Ramos (cell line): ENCODE results near the gene USP37.

ENCODE experiments used
- in situ Hi-C: fragments of 300-500 bp; cut with MboI; formaldehyde crosslinking; loops from one replicate; pipeline ENCODE4 v1.14.3; 2022; ENCODE audit warnings: low sequenced_read_pairs; ENCODE audit not compliant: unreplicated experiment

Gene USP37

DNA sequence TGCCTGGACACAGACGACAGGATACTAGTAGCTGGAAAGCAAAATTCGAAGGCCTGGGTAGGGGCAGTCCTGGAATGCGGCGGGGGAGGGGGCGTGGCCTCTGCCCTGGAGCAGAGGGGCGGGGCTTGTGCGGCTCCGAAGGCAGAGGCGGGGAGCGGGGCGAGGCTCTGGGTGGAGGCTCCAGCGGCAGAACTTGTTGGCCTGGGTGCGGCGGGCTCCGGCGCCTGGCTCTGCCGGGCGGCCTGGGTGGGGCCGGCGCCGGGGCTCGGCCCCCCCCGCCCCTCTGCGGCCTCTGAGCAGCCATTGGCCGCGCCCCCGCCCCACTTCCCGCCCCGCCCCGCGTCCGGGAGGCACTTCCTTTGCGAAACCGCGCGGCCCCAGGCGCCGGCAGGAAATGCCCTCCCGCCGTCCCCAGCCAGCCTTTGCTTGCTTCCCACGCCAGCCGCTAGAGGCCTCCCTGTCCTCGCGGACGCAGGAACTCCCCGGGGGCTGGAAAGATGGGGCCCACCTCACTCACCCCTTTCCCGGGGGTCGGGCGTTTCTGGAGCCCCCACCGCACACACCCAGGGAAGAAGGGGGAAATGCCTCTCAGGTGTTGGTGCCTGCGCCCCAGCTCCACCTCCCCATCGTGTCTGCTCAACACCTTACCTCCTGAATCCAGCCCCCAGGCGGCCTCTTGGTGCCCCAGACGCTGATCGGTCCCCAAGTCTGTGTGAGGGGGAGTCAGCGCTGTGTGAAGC lies 161.8 kb downstream of the USP37 start:
- in situ Hi-C loops: loop anchor here (10.0 kb wide), 1 partner anchor 248 kb away; the partner anchor contains the start of genes BCS1L and ZNF142

DNA sequence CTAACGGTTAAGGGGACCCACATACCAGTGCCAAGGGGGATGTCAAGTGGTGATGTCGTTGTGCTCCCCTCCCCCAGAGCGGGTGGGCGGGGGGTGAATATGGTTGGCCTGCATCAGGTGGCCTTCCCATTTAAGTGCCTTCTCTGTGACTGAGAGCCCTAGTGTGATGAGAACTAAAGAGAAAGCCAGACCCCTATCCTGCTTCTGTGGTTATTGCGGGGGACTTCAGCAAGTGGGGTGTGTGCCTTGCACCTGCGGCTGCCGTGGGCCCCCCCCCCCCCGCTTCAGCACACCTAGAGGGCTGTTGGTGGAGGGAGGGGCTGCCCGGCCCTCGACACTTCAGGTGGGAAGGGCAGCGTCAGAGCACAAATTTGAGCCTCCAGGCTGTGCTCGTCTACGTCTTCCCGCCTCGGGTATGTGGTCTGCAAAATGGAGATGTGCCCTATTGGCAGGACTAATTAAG lies 162.4 kb downstream of the USP37 start:
- in situ Hi-C loops: loop anchor here (10.0 kb wide), 1 partner anchor 249 kb away; the partner anchor contains the start of genes BCS1L and ZNF142

DNA sequence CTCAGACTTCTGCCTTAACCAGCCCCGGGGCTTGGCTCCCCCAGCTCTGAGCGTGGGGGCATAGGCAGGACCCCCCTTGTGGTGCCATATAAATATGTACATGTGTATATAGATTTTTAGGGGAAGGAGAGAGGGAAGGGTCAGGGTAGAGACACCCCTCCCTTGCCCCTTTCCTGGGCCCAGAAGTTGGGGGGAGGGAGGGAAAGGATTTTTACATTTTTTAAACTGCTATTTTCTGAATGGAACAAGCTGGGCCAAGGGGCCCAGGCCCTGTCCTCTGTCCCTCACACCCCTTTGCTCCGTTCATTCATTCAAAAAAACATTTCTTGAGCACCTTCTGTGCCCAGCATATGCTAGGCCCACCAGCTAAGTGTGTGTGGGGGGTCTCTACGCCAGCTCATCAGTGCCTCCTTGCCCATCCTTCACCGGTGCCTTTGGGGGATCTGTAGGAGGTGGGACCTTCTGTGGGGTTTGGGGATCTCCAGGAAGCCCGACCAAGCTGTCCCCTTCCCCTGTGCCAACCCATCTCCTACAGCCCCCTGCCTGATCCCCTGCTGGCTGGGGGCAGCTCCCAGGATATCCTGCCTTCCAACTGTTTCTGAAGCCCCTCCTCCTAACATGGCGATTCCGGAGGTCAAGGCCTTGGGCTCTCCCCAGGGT lies 162.9 kb downstream of the USP37 start:
- in situ Hi-C loops: loop anchor here (10.0 kb wide), 1 partner anchor 250 kb away; the partner anchor contains the start of genes BCS1L and ZNF142

DNA sequence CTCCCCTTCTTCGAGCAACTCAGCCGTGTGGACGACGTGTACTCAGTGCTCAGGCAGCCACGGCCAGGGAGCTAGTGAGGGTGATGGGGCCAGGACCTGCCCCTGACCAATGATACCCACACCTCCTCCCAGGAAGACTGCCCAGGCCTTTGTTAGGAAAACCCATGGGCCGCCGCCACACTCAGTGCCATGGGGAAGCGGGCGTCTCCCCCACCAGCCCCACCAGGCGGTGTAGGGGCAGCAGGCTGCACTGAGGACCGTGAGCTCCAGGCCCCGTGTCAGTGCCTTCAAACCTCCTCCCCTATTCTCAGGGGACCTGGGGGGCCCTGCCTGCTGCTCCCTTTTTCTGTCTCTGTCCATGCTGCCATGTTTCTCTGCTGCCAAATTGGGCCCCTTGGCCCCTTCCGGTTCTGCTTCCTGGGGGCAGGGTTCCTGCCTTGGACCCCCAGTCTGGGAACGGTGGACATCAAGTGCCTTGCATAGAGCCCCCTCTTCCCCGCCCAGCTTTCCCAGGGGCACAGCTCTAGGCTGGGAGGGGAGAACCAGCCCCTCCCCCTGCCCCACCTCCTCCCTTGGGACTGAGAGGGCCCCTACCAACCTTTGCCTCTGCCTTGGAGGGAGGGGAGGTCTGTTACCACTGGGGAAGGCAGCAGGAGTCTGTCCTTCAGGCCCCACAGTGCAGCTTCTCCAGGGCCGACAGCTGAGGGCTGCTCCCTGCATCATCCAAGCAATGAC lies 163.6 kb downstream of the USP37 start:
- in situ Hi-C loops: loop anchor here (10.0 kb wide), 1 partner anchor 250 kb away; the partner anchor contains the start of genes BCS1L and ZNF142

GRCh38 chr2:218403810-218404209 lies 164.3 kb downstream of the USP37 start:
- in situ Hi-C loops: loop anchor here (10.0 kb wide), 1 partner anchor 251 kb away; the partner anchor contains the start of genes BCS1L and ZNF142

DNA sequence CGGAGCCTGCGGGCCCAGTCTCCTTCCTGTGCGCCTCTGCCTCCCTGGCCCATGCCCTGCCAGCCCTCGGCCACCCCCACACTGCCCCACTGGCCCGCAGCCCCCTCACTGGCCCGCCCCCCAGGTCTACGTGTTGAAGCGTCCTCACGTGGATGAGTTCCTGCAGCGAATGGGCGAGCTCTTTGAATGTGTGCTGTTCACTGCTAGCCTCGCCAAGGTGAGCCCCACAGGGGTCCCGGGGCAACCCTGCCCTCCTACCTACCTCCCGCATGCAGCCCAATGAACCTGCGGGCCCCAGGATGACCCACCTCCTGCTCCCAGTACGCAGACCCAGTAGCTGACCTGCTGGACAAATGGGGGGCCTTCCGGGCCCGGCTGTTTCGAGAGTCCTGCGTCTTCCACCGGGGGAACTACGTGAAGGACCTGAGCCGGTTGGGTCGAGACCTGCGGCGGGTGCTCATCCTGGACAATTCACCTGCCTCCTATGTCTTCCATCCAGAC lies 165.2 kb downstream of the USP37 start:
- in situ Hi-C loops: loop anchor here (10.0 kb wide), 1 partner anchor 252 kb away; the partner anchor contains the start of genes BCS1L and ZNF142

DNA sequence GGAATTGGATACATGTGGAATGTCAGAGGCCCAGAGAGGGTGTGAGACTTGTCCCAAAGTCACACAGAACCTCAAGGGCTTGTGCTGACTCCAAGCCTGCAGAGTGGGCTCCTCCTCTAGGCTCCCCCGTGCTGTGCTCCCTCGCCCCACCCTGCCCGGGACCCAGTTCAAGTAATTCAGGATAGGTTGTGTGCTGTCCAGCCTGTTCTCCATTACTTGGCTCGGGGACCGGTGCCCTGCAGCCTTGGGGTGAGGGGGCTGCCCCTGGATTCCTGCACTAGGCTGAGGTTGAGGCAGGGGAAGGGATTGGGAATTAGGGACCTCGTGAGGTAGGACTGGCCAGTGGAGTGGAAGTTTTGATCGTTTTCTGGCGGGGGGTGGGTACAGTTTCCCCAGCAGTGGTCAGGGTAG lies 165.7 kb downstream of the USP37 start:
- in situ Hi-C loops: loop anchor here (10.0 kb wide), 1 partner anchor 252 kb away; the partner anchor contains the start of genes BCS1L and ZNF142

DNA sequence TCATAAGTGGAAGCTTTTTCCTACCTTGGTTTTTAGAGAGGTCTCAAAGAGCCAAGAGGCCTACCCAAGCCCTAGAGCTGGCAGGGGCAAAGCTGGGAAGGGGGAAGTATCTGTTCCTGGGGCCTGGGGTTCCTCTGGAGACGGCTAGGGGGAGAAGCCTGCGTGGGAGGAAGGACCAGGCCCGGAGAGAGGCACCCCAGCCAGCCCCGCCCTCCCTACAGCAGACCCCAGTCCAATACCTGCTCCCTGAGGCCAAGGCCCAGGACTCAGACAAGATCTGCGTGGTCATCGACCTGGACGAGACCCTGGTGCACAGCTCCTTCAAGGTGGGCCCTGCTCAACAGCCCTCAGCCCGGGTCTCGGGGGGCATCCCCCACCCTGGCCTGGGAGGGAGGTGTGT lies 166.3 kb downstream of the USP37 start:
- in situ Hi-C loops: loop anchor here (10.0 kb wide), 1 partner anchor 253 kb away; the partner anchor contains the start of genes BCS1L and ZNF142

GRCh38 chr2:218400930-218401881 lies 166.9 kb downstream of the USP37 start:
- in situ Hi-C loops: loop anchor here (10.0 kb wide), 1 partner anchor 254 kb away; the partner anchor contains the start of genes BCS1L and ZNF142
